Mesothelial cell of epicardium (in vitro differentiated cells): ENCODE data around the gene PITPNM3. TPM values are rescaled to one million over a fixed set of nuclear protein-coding genes. Genes with fewer than 3 reads are reported as not detected.

Experiments
- DNase-seq, 2 experiments: peaks; one replicate each; pipeline ENCODE4 v3.0.0; 2021; ENCODE audit warnings: low spot score in 2 of 2; ENCODE audit not compliant: unreplicated experiment in 2 of 2
- H3K27ac Mint-ChIP-seq: 2 replicates; pipeline ENCODE4 v1.8.0; 2021; ENCODE audit warnings: mixed read lengths
- H3K27me3 Mint-ChIP-seq: 2 replicates; pipeline ENCODE4 v1.8.0; 2021; ENCODE audit warnings: low read depth, mixed read lengths
- H3K36me3 Mint-ChIP-seq: 2 replicates; pipeline ENCODE4 v1.8.0; 2021; ENCODE audit warnings: mixed read lengths
- H3K4me1 Mint-ChIP-seq: 2 replicates; pipeline ENCODE4 v1.8.0; 2021; ENCODE audit warnings: mixed read lengths
- H3K4me3 Mint-ChIP-seq: 2 replicates; pipeline ENCODE4 v1.8.0; 2021; ENCODE audit warnings: mild to moderate bottlenecking, moderate library complexity, mixed read lengths
- H3K9me3 Mint-ChIP-seq: 2 replicates; pipeline ENCODE4 v1.8.0; 2021; ENCODE audit warnings: mixed read lengths
- CTCF ChIP-seq: fragments of 200-600 bp; sonication (generic); IDR thresholded peaks from one replicate; pipeline ENCODE4 v1.5.0; 2021; ENCODE audit warnings: antibody characterized with exemption; ENCODE audit not compliant: unreplicated experiment
- total RNA-seq: library from RNA; stranded (reverse); gene quantifications from 3 replicates; pipeline ENCODE4 v1.2.1, GENCODE V29; 2021

PITPNM3 gene
- total RNA-seq, 1 donor from 2014 or later = 2.3 TPM

GRCh38 chr17:6539871-6540270, 16.5 kb downstream of the PITPNM3 start:
- no peaks in the 10 kb centered on the region for H3K4me1 Mint-ChIP-seq
- no peak overlapping the region for H3K27ac Mint-ChIP-seq
- peaks cover 7% of the 10 kb centered on the region for H3K9me3 Mint-ChIP-seq
- no peak for DNase-seq
- no peaks in the 10 kb centered on the region for H3K36me3 Mint-ChIP-seq
- peaks cover 10% of the 10 kb centered on the region for H3K27me3 Mint-ChIP-seq
- TF ChIP-seq CTCF = no peak
- H3K4me3 Mint-ChIP-seq = no peak overlapping the region

- no peak for TF ChIP-seq CTCF
- Mint-ChIP-seq H3K27ac (no peak overlapping the region), H3K9me3 (peaks cover 7% of the 10 kb centered on the region), H3K4me3 (no peak overlapping the region), H3K4me1 (no peaks in the 10 kb centered on the region), H3K27me3 (peaks cover 10% of the 10 kb centered on the region), H3K36me3 (no peaks in the 10 kb centered on the region)
- DNase-seq = no peak
These were observed 19.7 kb downstream of the PITPNM3 start for GRCh38 chr17:6536566-6537065.

- TF ChIP-seq CTCF = no peak
- Mint-ChIP-seq H3K27ac (no peak overlapping the region), H3K36me3 (no peaks in the 10 kb centered on the region), H3K4me3 (no peak overlapping the region), H3K27me3 (peaks cover 8% of the 10 kb centered on the region), H3K4me1 (no peaks in the 10 kb centered on the region), H3K9me3 (peaks cover 7% of the 10 kb centered on the region)
- DNase-seq = no peak
These were observed 20.3 kb downstream of the PITPNM3 start for GRCh38 chr17:6536053-6536452.

GRCh38 chr17:6534846-6535514, 21.4 kb downstream of the PITPNM3 start:
- H3K4me3 Mint-ChIP-seq = no peak overlapping the region
- no peak overlapping the region for H3K27ac Mint-ChIP-seq
- no peaks in the 10 kb centered on the region for H3K36me3 Mint-ChIP-seq
- DNase-seq = no peak
- H3K27me3 Mint-ChIP-seq = peaks cover 7% of the 10 kb centered on the region
- no peak for TF ChIP-seq CTCF
- H3K9me3 Mint-ChIP-seq = peaks cover 7% of the 10 kb centered on the region
- H3K4me1 Mint-ChIP-seq = no peaks in the 10 kb centered on the region

- Mint-ChIP-seq H3K27ac (no peak overlapping the region), H3K36me3 (no peaks in the 10 kb centered on the region), H3K4me1 (no peaks in the 10 kb centered on the region), H3K27me3 (peaks cover 8% of the 10 kb centered on the region), H3K9me3 (no peaks in the 10 kb centered on the region), H3K4me3 (no peak overlapping the region)
- no peak for DNase-seq
- no peak for TF ChIP-seq CTCF
These were observed 23.9 kb downstream of the PITPNM3 start for GRCh38 chr17:6532441-6532885.
